ENCODE measurements around the gene TBX3.
A peak's percentile ranks its signal among the peaks of the same experiment; 100 is the strongest.
"Not testable (repeated sequence)": the region's sequence is repeated elsewhere in the genome, so short reads cannot be mapped to it uniquely, and the experiment has no call there.

Gene TBX3

DNA sequence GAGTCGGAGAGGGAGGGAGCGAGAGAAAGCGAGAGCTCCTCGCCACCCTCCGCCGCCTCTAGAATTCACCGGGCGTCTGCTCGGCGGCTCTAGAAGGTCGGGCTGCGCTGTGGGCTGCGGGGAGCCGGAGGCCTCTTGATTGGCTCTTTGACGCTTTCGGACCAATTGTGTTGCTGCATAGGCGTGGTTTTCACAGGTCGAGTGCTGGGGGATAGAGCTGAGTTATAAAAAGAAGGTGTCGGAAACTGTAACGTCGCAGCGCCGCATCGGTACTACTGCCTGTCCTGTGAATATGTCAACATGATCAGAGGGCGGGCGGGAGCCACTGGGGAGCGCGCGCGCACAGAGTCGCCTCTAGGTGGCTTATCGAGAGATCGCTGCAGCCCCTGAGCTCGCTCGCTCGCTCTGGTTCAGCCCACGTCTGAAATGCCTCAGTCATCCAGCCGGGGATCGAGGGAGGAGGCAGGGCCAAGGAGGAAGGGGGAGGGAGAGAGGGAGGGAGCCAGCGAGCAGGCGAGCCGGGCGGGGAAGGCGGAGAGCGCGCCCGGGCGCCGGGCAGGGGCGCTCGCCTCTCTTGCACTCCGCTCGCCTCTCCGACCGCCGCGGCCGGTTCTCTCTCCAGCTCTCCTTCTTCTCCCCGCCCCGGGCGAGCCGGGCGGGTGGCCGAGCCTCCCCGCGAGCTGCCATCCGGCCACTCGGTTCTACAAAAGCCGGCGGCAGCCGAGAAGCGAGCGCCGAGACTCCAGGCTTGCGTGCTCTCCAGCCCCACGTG is at the start of gene TBX3:
TBX3 (minus strand) TSS at position 78 of the 772 bp plus-strand sequence. CDS start 975 bp downstream, outside the sequence.
- H3K79me2 ChIP-seq (ENCODE audit: insufficient read depth, low read depth): no peaks in the 10 kb centered on the region
- peak within 1 kb of the TSS; percentile 94 for H3K9ac ChIP-seq
- H2AFZ ChIP-seq (ENCODE audit: low read depth): peak within 1 kb of the TSS; percentile 76
- no peaks in the 10 kb centered on the region for H4K20me1 ChIP-seq (ENCODE audit: insufficient read depth)
- peak within 1 kb of the TSS; percentile 99 for H3K27ac ChIP-seq
- no peaks in the 10 kb centered on the region for H3K27me3 ChIP-seq (ENCODE audit: insufficient read depth, low read depth)
- TF ChIP-seq, protein P1, sequence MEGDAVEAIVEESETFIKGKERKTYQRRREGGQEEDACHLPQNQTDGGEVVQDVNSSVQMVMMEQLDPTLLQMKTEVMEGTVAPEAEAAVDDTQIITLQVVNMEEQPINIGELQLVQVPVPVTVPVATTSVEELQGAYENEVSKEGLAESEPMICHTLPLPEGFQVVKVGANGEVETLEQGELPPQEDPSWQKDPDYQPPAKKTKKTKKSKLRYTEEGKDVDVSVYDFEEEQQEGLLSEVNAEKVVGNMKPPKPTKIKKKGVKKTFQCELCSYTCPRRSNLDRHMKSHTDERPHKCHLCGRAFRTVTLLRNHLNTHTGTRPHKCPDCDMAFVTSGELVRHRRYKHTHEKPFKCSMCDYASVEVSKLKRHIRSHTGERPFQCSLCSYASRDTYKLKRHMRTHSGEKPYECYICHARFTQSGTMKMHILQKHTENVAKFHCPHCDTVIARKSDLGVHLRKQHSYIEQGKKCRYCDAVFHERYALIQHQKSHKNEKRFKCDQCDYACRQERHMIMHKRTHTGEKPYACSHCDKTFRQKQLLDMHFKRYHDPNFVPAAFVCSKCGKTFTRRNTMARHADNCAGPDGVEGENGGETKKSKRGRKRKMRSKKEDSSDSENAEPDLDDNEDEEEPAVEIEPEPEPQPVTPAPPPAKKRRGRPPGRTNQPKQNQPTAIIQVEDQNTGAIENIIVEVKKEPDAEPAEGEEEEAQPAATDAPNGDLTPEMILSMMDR (conservative IDR thresholded peaks at IDR 0.05; ENCODE audit: low read depth, low read length): peak; percentile 33
- peaks cover 5% of the 10 kb centered on the region for H3K4me1 ChIP-seq (ENCODE audit: low read depth, poor library complexity, severe bottlenecking)
- H3K36me3 ChIP-seq (ENCODE audit: insufficient read depth): no peaks in the 10 kb centered on the region
- H3K4me3 ChIP-seq (IDR thresholded peaks at IDR 0.05; ENCODE audit: insufficient read depth, low read depth, low read length): no peak within 1 kb of the TSS
- peak within 1 kb of the TSS; percentile 60 for H3K4me2 ChIP-seq

DNA sequence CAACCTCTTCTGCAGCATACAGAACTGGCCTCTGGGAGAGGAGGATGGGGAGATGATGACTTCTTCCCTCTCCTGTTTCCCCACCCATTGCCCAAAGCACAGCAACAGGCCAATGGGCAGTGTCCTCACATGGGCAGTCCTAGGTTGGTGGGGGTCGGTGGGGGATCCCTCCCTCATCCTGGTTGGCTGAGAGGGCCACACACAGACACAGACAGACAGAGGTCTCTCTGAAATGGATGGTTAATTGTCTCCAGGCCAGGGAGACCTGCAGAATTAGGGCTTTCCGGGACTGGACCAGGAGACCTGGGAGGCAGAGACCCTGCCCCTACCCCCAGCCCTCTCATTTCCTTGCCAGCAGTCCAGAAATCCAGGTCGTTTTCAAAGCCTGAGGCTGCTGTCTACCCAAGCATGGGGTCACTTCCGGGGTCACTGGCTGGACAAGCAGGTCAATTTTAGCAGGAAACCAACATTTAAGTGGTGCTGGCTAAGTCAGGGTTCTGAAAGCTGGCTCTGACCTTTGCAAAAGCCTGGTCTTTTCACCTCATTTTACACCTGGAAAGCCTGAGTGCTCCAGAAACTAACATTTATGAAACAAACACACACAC is 48.6 kb upstream of the TBX3 start:
- no peak overlapping the region for H3K4me2 ChIP-seq

DNA sequence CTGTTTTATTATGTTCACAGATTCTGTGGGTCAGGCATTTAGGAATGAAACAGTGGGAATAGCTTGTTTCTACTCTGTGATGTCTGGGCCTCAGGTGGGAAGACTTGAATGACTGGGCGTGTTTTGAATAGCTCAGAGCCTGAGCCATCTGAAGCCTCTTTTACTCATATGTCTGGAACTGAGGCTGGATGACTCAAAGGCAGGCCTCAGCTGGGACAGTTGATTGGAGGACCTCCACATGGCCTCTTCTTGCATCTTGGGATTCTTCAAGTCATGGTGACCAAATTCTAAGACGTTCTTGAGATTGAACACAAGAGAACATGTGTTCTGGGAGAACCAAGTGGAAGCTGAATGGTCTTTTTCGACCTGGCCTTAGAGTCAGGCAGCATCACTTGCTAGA is 45.8 kb upstream of the TBX3 start:
- TF ChIP-seq, protein P1 (conservative IDR thresholded peaks at IDR 0.05; ENCODE audit: low read depth, low read length): no peak
- H3K79me2 ChIP-seq (ENCODE audit: insufficient read depth, low read depth): no peaks in the 10 kb centered on the region
- H3K36me3 ChIP-seq (ENCODE audit: insufficient read depth): no peaks in the 10 kb centered on the region
- no peak overlapping the region for H3K9ac ChIP-seq
- H3K4me3 ChIP-seq (IDR thresholded peaks at IDR 0.05; ENCODE audit: insufficient read depth, low read depth, low read length): no peak overlapping the region
- H2AFZ ChIP-seq (ENCODE audit: low read depth): no peak overlapping the region
- H3K4me1 ChIP-seq (ENCODE audit: low read depth, poor library complexity, severe bottlenecking): no peaks in the 10 kb centered on the region
- H4K20me1 ChIP-seq (ENCODE audit: insufficient read depth): no peaks in the 10 kb centered on the region
- H3K27ac ChIP-seq: no peak overlapping the region
- no peaks in the 10 kb centered on the region for H3K27me3 ChIP-seq (ENCODE audit: insufficient read depth, low read depth)
- H3K4me2 ChIP-seq: no peak overlapping the region

More for the DNA sequence above, 48.6 kb upstream of the TBX3 start:
- Histone ChIP-seq H4K20me1 (ENCODE audit: insufficient read depth) (no peaks in the 10 kb centered on the region), H3K4me3 (IDR thresholded peaks at IDR 0.05; ENCODE audit: insufficient read depth, low read depth, low read length) (no peak overlapping the region), H3K79me2 (ENCODE audit: insufficient read depth, low read depth) (no peaks in the 10 kb centered on the region), H3K4me1 (ENCODE audit: low read depth, poor library complexity, severe bottlenecking) (no peaks in the 10 kb centered on the region), H2AFZ (ENCODE audit: low read depth) (no peak overlapping the region), H3K27me3 (ENCODE audit: insufficient read depth, low read depth) (no peaks in the 10 kb centered on the region), H3K36me3 (ENCODE audit: insufficient read depth) (no peaks in the 10 kb centered on the region), H3K9ac (no peak overlapping the region), H3K27ac (no peak overlapping the region)
- TF ChIP-seq, protein P1 (conservative IDR thresholded peaks at IDR 0.05; ENCODE audit: low read depth, low read length): no peak

DNA sequence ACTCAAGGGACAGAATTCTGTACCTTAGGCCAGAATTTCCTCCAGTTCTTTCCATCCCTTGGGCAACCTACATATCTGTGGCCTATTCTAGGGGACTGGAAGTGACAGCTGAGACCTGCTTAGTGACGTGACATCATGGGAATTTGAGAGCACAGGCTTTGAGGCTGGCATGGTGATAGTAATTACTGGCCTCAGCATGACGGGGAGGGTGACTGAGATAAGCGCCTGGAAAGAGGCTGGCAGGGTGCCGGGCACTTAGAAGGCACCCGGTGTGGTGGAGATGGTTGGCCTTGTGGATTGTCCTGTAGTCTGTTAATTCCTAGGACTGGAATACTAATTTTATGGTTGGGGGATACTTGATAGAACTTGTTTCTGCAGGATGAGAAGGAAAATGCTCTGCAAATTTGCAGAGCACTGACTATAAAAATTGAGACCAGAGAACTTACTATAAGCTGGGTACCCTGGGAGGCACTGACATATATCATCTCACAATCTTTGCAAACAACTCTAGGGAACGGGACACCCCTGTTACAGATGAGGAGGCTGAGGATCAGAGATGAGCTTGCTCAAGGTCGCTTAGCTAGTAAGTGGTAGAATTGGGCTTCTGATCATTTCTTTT is 42.2 kb upstream of the TBX3 start:
- Histone ChIP-seq H3K9ac (no peak overlapping the region), H3K79me2 (ENCODE audit: insufficient read depth, low read depth) (no peaks in the 10 kb centered on the region), H3K27ac (no peak overlapping the region), H3K36me3 (ENCODE audit: insufficient read depth) (no peaks in the 10 kb centered on the region), H3K4me2 (no peak overlapping the region), H3K4me1 (ENCODE audit: low read depth, poor library complexity, severe bottlenecking) (no peaks in the 10 kb centered on the region), H2AFZ (ENCODE audit: low read depth) (no peak overlapping the region), H3K27me3 (ENCODE audit: insufficient read depth, low read depth) (no peaks in the 10 kb centered on the region), H4K20me1 (ENCODE audit: insufficient read depth) (no peaks in the 10 kb centered on the region), H3K4me3 (IDR thresholded peaks at IDR 0.05; ENCODE audit: insufficient read depth, low read depth, low read length) (no peak overlapping the region)
- TF ChIP-seq, protein P1 (conservative IDR thresholded peaks at IDR 0.05; ENCODE audit: low read depth, low read length): no peak

DNA sequence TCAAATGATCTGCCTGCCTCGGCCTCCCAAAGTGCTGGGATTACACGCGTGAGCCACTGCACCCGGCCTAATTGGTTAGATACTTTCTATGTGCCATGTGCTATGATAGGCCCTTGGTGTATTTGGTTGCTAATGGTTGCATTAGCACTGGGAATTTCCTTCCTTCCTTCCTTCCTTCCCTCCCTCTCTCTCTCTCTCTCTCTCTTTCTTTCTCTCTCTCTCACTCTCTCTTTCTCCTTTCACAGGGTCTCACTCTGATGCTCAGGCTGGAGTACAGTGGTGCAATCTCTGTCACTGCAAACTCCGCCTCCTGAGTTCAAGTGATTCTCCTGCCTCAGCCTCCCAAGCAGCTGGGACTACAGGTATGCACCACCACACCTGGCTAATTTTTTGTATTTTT is 38.2 kb upstream of the TBX3 start:
- not testable (repeated sequence) for H3K4me2 ChIP-seq; H3K4me1 ChIP-seq (ENCODE audit: low read depth, poor library complexity, severe bottlenecking); H3K36me3 ChIP-seq (ENCODE audit: insufficient read depth); H3K27ac ChIP-seq; H4K20me1 ChIP-seq (ENCODE audit: insufficient read depth); H3K9ac ChIP-seq; H3K4me3 ChIP-seq (IDR thresholded peaks at IDR 0.05; ENCODE audit: insufficient read depth, low read depth, low read length); H3K79me2 ChIP-seq (ENCODE audit: insufficient read depth, low read depth); H2AFZ ChIP-seq (ENCODE audit: low read depth); H3K27me3 ChIP-seq (ENCODE audit: insufficient read depth, low read depth)

Data from KMS-11 (cell line).